ENCODE measurements around the gene FOXC2. TPM values are rescaled to one million over a fixed set of nuclear protein-coding genes. Genes with fewer than 3 reads are reported as not detected.

The FOXC2 gene
- total RNA-seq, 1 donor = 2.2 TPM

DNA sequence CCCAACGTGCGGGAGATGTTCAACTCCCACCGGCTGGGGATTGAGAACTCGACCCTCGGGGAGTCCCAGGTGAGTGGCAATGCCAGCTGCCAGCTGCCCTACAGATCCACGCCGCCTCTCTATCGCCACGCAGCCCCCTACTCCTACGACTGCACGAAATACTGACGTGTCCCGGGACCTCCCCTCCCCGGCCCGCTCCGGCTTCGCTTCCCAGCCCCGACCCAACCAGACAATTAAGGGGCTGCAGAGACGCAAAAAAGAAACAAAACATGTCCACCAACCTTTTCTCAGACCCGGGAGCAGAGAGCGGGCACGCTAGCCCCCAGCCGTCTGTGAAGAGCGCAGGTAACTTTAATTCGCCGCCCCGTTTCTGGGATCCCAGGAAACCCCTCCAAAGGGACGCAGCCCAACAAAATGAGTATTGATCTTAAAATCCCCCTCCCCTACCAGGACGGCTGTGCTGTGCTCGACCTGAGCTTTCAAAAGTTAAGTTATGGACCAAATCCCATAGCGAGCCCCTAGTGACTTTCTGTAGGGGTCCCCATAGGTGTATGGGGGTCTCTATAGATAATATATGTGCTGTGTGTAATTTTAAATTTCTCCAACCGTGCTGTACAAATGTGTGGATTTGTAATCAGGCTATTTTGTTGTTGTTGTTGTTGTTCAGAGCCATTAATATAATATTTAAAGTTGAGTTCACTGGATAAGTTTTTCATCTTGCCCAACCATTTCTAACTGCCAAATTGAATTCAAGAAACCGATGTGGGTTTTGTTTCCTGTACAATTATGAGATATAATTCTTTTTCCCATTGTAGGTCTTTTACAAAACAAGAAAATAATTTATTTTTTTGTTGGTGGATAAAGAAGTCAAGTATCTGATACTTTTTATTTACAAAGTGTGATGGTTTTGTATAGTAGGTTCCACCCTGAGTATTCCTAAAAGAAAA lies 2.3 kb downstream of the FOXC2 start:
- Histone ChIP-seq H3K9me3 (ENCODE audit: low read depth, low read length) (no peaks in the 10 kb centered on the region), H3K27me3 (ENCODE audit: insufficient read depth, low read length) (no peaks in the 10 kb centered on the region), H3K4me3 (ENCODE audit: insufficient read depth, low read length) (peak overlapping the region; percentile 97), H3K4me2 (ENCODE audit: insufficient read depth, low read length) (peak overlapping the region; percentile 99), H4K20me1 (ENCODE audit: insufficient read depth, low read length) (peaks cover 3% of the 10 kb centered on the region), H2AFZ (ENCODE audit: low read length) (no peak overlapping the region), H3K79me2 (ENCODE audit: insufficient read depth, low read length) (peaks cover 85% of the 10 kb centered on the region), H3K27ac (ENCODE audit: low read depth, low read length) (peak overlapping the region; percentile 96), H3K4me1 (ENCODE audit: insufficient read depth, low read length) (peaks cover 28% of the 10 kb centered on the region), H3K36me3 (ENCODE audit: insufficient read depth, low read length) (peaks cover 51% of the 10 kb centered on the region)
- TF ChIP-seq, protein P1, sequence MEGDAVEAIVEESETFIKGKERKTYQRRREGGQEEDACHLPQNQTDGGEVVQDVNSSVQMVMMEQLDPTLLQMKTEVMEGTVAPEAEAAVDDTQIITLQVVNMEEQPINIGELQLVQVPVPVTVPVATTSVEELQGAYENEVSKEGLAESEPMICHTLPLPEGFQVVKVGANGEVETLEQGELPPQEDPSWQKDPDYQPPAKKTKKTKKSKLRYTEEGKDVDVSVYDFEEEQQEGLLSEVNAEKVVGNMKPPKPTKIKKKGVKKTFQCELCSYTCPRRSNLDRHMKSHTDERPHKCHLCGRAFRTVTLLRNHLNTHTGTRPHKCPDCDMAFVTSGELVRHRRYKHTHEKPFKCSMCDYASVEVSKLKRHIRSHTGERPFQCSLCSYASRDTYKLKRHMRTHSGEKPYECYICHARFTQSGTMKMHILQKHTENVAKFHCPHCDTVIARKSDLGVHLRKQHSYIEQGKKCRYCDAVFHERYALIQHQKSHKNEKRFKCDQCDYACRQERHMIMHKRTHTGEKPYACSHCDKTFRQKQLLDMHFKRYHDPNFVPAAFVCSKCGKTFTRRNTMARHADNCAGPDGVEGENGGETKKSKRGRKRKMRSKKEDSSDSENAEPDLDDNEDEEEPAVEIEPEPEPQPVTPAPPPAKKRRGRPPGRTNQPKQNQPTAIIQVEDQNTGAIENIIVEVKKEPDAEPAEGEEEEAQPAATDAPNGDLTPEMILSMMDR (IDR thresholded peaks at IDR 0.05; ENCODE audit: extremely low read depth, low read depth, low read length) = no peak
- peak; percentile 87 for DNase-seq (ENCODE audit: insufficient read length, low spot score, missing footprints)

DNA sequence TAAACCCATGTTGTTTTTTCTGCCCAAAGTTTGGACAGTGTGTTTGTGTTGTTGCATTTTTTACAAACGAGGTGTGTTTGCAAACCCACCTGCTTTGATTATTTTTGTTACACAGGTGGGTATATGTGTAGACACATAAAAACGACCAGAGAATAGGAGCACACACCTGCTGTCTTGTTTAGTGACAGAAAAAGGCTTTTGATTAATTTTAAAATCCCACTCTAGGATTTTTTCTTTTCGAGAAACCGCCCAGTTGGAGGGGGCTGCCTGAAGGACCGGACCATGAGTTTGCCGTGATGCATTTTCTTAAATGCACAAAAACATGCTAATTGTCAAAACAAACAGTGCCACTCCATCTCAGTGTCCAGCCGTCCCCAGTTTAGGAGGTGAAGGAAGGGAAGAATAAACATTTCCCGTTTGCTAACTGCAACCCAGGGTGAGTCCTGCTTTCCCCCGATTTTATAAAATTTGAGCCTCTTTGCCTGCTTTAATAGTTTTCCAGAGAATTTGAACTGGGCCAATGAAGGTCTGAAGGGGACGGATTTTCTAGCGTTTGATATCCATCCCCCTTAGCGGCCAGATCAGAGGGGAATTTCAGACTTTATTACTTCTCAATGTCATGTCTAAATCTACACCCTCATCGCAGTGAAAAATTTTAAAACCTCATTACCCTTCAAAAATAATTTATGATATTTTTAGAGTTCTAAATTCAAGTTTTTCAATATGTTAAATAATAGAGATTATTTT lies 3.2 kb downstream of the FOXC2 start:
- H3K79me2 ChIP-seq (ENCODE audit: insufficient read depth, low read length) = peaks cover 92% of the 10 kb centered on the region
- peak overlapping the region; percentile 99 for H3K4me2 ChIP-seq (ENCODE audit: insufficient read depth, low read length)
- TF ChIP-seq, protein P1 (IDR thresholded peaks at IDR 0.05; ENCODE audit: extremely low read depth, low read depth, low read length) = no peak
- no peaks in the 10 kb centered on the region for H3K27me3 ChIP-seq (ENCODE audit: insufficient read depth, low read length)
- peak; percentile 83 for DNase-seq (ENCODE audit: insufficient read length, low spot score, missing footprints)
- H3K9me3 ChIP-seq (ENCODE audit: low read depth, low read length) = no peaks in the 10 kb centered on the region
- peaks cover 3% of the 10 kb centered on the region for H4K20me1 ChIP-seq (ENCODE audit: insufficient read depth, low read length)
- peak overlapping the region; percentile 97 for H3K4me3 ChIP-seq (ENCODE audit: insufficient read depth, low read length)
- H3K27ac ChIP-seq (ENCODE audit: low read depth, low read length) = peak overlapping the region; percentile 96
- H2AFZ ChIP-seq (ENCODE audit: low read length) = no peak overlapping the region
- H3K36me3 ChIP-seq (ENCODE audit: insufficient read depth, low read length) = peaks cover 60% of the 10 kb centered on the region
- peaks cover 26% of the 10 kb centered on the region for H3K4me1 ChIP-seq (ENCODE audit: insufficient read depth, low read length)

DNA sequence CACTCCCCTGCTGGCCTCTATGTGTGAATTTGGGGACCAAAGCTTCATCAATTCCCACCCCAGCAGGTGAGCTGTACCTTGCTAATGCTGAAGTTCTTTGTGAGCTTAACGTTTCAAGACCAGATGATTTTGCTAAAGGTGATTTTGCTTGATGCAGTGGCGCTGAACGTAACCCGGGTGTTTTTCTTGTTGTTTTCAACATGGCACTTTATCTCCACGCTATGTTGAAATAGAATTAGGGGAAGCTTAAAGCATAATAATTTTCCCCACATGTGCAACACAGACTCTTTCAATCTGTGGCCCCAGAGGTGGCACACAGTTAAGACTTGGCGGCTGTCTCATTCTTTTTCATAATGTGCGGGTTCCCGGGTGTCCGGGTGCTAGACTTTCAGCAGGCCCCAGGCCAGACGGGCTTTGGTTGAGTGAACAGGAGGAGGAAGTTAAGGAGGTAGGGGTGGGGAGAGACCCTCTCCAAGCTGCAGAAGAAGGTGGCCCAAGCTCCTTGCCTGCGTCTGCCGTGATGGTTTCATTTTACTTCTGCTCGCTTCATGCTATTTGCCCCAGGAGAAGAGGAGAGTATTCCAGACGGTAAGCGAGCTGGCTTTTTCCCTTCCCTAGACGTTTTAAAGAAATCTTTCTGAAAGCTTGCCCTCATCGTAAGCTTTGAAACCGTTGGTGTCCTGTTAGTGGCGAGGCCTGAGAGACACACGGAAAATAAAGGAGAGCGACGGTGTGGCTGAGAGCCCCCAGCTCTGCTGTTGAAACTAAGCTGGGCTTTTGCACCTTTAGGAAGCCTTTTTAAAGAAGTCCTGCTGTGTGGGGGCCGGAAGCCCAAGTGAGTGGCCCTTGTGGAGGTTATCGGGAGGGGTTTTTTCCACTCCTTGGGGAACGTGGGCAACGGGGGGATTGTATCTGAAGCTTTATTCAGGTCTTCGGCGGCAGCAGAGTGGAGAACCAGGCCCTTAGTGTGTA lies 4.2 kb downstream of the FOXC2 start:
- peaks cover 29% of the 10 kb centered on the region for H3K4me1 ChIP-seq (ENCODE audit: insufficient read depth, low read length)
- H3K79me2 ChIP-seq (ENCODE audit: insufficient read depth, low read length) = peaks cover 92% of the 10 kb centered on the region
- H3K9me3 ChIP-seq (ENCODE audit: low read depth, low read length) = no peaks in the 10 kb centered on the region
- H3K36me3 ChIP-seq (ENCODE audit: insufficient read depth, low read length) = peaks cover 70% of the 10 kb centered on the region
- peak overlapping the region; percentile 96 for H3K27ac ChIP-seq (ENCODE audit: low read depth, low read length)
- no peaks in the 10 kb centered on the region for H3K27me3 ChIP-seq (ENCODE audit: insufficient read depth, low read length)
- TF ChIP-seq, protein P1 (IDR thresholded peaks at IDR 0.05; ENCODE audit: extremely low read depth, low read depth, low read length) = no peak
- H3K4me3 ChIP-seq (ENCODE audit: insufficient read depth, low read length) = peak overlapping the region; percentile 97
- DNase-seq (ENCODE audit: insufficient read length, low spot score, missing footprints) = peak; percentile 85
- H2AFZ ChIP-seq (ENCODE audit: low read length) = no peak overlapping the region
- peaks cover 3% of the 10 kb centered on the region for H4K20me1 ChIP-seq (ENCODE audit: insufficient read depth, low read length)
- peak overlapping the region; percentile 99 for H3K4me2 ChIP-seq (ENCODE audit: insufficient read depth, low read length)

Data from osteoblast (primary cell).